GM19455 (cell line): ENCODE measurements around the gene AMER2.

Source experiments
- ATAC-seq: cut with Tn5 transposase; IDR thresholded peaks from one replicate; pipeline ENCODE4 v1.9.1; 2021; ENCODE audit not compliant: unreplicated experiment

The AMER2 gene, protein sequence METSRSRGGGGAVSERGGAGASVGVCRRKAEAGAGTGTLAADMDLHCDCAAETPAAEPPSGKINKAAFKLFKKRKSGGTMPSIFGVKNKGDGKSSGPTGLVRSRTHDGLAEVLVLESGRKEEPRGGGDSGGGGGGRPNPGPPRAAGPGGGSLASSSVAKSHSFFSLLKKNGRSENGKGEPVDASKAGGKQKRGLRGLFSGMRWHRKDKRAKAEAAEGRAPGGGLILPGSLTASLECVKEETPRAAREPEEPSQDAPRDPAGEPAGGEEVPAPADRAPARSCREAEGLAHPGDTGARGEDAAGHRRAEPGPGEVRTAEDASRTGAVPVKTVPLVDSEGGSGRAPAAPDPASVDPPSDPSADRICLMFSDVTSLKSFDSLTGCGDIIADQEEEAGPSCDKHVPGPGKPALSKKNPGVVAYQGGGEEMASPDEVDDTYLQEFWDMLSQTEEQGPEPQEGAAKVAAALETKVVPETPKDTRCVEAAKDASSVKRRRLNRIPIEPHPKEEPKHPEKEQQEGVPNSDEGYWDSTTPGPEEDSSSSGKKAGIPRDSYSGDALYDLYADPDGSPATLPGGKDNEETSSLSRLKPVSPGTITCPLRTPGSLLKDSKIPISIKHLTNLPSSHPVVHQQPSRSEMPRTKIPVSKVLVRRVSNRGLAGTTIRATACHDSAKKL

DNA sequence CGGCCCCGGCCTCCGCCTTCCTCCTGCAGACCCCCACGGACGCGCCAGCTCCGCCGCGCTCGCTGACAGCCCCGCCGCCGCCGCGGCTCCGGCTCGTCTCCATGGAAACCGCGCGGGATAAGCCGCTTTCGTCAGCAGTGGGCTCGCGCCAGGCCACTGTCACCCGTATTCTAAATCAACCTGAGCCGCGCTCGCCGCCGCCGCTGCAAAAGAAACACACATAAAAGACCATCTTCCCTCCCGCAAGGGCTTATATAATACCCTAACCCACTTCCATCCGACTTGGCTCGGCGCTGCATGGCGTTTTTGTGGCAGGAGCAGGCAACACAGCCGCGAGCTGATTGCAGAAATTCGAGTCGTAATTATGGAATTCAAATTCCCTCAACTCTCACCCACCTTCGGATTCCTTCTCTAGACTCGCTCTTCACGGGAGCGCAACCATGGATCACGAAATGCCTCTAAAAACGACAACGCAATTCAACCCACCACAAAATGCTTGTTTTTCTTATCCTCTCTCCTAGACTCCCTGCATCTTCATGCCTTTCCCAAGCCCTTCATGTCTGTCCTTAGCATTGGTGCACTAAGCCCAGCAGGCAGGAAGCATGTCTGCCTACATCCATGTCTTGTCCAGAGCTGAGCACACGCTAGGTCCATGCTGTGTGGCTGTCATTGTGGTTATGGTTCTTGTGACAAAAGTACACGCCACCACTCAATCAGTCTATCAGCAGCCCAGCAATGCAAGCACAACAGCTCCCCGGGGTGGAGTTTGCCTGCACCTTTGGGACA is at the start of gene AMER2:
Gene AMER2 (minus strand): TSS at position 772 of the 786 bp plus-strand sequence. CDS start 669 bp downstream, at position 103.
- no peak for ATAC-seq

DNA sequence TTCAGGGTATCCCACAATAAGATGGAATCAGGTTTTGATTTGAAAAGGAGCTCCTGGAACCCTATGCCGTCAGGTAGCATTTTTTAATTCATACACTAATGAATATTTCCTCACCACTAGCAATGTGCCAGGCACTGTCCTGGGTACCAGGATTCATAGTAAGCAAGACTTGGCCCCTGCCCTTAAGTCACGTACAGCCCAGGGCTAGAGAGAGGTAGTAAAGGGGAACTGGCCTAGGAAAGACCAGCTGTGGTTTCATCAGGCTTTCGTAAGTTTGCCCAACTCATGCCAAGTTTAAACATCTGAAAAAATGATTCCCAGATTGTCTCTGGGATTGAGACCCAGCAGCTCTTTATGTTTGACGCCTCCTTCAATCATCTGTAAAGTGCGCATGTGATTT is 45.9 kb upstream of the AMER2 start:
- no peak for ATAC-seq

DNA sequence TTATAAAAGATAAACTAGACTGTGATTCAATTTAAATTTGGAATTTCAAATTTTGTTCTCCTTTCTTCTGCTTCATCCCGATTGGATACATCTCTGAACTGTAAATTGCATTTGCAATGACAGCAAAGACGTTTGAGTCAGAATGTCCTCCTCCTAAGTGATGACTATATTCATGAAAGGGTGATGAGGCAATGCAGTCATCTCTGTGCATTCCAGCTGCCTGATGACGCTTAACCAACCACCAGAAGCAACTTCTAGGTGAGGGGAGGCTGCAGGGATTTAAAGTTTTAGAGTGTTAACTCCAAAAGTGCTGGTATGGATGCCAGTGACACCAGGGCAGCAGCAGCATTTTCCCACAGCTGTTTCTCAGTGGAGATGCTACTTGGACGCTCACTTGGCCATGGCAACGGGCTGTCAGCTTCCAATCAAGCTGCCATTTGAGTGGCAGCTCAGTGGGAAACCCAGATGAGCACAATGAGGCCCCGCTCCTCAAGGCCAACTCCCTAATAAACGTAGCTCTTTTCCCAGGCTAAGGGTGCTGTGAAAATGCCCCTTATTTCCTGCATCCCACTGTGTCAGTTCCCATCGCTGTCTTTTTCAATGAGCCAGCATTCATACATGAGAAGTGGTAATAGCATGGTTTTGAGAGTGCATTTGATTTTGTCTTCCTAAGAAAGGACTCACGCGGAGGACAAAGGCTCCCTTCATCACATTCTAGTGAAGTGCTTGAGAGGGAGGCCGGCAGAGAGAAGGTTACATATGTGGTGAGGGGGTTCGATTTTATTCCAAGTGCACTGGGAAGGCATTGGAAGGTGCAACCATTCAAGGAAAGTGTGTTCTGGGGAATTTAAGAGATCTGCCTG is 45.2 kb upstream of the AMER2 start:
- ATAC-seq: no peak

DNA sequence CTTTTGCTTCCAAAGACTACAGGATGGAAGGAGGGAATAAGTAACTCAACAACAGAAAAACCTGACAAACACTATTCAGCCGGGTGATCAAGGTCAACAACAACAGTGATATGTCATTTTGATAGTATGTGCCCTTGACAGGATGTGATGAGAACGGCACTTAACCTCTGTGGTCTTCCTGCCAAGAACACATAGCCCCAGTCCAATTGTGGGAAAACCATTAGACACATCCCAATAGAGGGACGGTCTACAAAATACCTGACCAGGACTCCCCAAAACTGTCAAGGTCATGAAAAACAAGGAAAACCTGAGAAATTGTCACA is 43.1 kb upstream of the AMER2 start:
- no peak for ATAC-seq

DNA sequence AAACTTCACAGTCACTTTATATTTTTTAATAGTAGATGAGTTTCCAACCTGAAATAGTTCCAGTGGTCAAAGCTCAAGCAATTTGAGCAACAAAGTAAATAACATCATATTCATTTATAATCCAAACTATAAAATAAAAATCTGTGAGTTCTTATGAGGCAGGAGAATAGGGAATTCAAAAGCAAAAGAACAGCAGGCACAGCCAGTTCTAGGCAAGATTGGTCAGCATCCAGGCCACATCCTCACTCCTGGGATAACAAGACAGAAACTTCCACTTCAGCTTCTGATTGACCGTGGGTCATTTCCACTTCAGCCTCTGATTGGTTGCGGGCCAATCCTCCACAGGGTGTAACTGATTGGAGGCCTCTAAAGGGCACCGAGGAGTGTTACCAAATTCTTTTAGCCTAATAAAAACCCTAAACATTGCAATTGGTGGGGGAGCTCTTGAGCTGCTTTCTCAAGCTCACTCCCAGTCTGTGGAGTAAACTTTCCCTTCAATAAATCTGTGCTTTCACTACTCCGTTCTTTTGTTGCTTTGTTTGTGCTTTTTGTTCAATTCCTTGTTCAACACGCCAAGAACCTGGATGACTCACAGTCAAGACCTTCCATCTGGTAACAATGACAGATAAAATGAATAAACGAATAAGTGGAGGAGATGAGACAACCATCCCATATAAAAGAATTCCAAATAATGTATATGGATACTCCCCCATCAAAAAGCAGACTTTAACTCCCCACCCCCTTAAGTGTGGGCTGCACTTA is 42.6 kb upstream of the AMER2 start:
- no peak for ATAC-seq

DNA sequence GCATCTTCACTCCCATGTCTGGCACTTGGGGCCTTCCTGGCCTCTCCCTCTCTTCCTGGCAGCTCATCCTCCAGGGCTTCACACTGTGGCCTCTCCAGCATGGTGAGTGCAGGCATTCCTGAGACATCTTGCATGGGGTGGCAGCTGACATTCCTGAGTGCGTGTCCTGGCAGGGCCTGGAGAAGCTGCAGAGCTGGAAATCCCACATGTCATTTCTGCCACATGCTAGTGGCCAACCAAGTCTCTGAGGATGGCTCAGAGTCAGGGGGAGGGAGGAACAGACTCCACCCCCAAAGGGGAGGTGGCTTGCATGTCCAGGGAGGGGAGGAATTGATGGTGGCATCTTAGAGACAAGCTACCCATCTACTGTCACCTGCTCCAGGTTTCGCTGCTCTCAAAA is 41.6 kb upstream of the AMER2 start:
- ATAC-seq: no peak

DNA sequence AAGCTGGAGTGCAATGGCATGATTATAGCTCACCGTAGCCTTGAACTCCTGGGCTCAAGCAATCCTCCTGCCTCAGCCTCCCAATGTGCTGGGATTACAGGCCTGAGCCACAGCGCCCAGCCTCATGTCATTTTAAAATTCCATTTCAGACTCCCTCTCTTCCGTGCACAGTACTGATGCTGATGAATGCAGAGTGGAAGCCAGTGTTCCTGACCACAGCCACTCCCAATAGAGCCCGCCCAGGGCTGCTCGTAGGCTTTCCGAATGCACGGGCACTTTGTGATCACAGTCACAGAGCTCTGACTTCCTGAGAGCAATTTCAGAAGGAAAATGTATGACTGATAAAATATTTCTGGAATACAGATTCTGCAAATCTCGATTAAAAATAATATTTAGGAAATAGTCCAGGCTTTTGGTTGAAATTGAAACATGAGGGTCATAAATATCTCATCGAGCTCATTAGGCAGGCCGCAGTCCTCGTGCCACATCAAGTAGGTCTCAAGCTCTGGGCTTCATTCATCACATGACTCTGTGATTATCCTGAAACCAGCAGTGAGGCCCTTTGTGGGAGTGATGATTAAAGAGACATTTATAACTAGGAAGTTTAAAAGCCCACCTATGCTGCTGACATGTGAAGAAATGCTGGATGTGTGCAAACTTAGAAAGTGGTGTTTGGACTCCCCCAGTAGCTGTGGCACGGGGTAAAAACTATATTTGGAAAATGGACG is 38.9 kb upstream of the AMER2 start:
- no peak for ATAC-seq

DNA sequence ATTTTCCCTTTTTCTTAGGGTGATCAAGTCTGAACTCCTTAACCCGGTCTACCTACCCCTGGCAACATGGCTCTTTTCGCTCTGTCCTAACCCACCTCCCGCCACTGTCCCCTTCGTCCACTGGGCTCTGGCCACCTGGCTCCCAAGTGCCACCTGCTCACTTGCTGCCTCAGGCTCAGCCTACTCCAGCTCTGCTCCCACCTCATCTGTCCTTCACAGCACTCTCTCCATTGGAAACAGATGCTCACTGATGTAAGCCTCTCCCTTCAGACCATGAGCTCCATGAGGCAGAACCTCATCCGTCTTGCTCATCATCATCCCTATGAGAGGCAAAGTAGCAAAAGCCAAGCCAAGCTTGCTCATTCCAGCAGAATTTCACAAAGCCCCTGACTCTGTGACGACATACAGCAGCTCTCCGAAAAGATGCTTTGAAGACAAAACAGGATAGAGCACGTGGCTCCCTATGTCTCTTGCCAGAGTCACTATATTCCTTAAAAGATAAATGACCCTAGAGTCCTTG is 35.3 kb upstream of the AMER2 start:
- ATAC-seq: no peak

DNA sequence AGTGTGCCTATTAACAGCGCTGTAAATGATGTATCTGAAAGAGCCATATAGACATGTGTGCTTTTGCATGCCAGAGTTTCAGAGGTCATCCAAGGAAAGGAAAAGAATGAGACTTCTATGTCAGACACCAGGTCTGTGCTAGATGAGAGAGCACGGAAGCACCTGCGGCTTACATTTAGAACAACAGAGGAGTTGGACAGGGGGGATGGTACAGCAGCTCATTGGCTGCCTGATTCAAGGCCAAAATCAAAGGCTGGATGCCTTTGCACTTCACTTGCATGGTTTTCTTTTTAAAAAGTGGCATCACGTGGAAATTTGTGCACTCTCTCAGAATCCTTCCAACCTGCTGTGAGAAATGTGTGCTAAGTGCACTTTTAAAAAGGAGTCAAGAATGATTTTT is 32.8 kb upstream of the AMER2 start:
- ATAC-seq: no peak

DNA sequence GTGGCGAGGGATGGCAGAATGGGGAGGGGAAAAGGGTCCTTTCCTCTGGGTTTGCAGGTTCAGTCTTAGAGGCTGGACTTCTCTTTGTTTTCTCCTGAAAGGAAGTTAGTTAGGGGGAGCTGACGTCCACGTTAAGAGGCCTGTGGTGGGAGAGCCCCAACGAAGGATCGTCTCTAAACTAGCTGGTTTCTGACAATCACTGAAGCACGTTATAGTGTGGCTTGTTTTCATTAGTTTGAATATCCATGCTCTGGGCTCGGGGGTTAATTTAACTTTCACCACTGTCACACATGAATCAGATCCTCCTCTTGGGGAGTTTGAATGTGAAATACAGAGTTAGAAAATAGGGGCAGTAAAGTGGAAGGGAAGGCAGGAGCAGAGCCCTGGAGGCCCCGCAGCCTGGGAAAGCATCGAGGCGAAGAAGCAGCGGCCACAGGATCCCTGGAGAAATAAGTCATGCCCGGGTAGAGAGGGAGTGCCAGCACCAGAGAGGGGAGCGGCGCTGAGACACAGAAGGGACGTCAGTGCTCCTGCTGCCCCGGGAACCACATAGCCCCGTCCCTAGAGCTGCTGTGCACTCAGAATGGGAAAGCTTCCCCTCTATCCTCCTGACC is 31.1 kb upstream of the AMER2 start:
- no peak for ATAC-seq

DNA sequence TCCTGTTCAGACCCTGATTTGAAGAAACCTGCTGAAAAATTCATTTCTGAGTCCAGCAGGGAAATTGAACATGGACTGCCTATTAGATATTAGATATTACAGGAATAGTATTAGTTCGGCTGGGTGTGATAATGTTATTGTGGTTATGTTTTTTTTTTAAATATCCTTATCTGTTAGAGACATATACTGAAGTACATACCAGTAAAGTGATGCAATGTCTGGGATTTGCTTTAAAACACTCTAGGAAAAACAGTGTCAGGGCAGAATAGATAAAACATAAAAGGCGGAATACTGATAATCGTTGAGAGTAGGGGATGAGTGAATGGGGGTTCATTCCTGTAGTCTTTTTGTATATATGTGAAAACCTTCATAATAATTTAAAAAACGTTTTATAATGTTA is 28.7 kb upstream of the AMER2 start:
- no peak for ATAC-seq

DNA sequence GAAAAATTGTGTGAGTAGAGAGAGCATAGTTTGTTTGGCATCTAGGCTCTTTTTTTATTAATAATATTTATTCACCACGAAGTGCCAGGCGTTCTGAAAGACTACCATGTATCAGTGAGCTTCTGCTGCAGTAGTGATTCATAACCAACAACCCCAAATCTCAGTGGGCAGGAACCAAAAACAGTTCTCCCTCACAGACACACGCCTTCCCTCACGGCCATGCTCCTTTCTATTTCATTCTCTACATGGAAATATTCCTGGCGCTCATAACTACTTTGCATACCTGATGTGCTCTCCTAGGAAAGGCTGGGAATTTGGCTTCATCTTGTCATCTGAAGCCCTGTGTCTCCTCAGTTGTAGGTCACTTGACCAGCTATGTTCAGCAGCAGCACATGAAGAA is 26.6 kb upstream of the AMER2 start:
- no peak for ATAC-seq

DNA sequence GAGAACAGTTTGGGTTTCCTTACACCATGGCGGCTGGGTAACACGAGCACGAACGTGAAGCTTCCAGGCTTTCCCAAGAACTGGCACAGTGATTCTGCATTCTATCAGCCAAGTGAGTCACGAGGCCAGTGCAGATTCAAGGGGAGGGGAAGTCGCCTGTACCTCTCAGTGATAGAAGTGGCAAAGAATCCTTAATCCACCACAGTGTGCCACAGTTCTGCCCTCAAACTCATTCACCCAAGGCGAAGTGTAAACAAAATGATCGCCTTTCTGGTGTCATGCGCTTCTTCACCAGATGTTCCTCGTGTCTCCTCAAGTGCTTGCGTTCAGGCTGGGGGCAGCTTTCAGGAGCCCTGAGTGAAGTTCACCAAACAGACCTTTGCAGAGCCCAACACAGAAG is 24.9 kb upstream of the AMER2 start:
- no peak for ATAC-seq

DNA sequence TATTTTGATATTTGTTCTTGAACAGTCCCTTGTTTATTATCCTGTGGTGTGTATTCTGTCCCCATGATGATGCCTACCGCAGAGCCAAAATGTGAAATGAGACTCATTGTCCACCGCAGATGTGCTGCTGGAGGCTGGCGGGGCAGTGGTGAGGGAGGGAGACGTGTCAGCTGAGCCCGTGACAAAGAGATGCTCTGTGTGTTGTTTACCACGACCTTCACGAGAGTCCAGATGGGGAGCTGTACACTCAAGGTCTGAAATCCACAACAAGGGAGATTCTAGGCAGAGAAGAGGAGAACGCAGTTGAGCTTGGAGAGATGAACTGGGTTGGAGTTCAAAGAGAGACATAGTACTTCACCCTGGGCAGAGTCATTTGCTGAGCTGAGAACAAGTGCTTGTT is 20.8 kb upstream of the AMER2 start:
- ATAC-seq: no peak

DNA sequence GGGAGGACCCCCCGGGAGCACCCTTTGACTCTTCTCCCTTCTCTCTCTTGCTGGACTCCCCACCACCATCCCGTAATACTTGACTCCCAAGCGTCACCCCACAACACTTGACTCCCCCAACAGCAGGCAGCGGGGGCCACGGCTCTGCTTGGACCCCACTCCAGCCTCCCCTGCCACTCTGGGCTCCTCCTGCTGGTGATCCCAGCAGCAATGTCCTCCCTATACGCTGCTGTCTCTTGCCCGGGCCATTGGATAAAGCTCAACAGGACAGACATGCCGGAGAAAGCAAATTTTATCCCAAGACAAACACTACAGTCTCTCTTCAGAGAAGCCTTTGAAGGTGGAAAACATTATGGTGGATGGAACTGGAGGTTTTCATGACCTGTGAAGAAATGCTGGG is 20.4 kb upstream of the AMER2 start:
- ATAC-seq: no peak

DNA sequence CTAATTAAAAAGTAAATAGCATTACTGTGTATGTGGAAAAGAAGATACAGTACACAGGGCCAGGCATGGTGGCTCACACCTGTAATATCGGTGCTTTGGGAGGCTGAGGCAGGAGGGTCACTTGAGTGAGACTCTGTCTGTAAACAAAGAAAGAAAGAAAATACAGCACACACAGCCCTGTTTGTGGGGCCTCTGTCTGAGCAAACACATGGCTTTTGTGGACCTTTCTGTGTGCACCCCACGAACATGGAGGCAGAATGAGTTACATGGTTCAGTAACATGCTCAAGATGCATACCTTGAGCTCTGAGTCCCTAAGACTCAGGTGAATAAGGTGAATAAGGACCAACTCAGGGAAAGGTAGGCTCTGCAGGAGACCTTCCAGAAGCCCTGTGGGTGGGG is 20.0 kb upstream of the AMER2 start:
- ATAC-seq: no peak

DNA sequence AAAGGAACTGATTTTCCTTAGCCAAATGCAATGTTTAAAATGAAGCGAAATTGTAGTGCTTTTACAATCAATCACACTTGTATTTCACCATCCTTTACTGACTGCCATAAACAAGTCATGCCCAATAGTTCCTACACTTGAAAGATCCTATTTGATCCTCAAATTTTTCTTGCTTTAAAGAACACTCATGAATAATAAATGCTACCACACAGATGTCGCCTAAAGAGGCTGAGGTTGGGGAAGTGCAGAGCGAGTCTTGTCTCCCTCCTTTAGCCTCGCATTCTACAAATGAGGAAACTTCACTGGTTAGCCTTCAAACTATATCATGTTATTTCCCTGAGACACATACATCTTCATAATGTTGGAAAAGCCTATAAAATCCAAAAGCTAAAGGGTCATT is 18.7 kb upstream of the AMER2 start:
- no peak for ATAC-seq

DNA sequence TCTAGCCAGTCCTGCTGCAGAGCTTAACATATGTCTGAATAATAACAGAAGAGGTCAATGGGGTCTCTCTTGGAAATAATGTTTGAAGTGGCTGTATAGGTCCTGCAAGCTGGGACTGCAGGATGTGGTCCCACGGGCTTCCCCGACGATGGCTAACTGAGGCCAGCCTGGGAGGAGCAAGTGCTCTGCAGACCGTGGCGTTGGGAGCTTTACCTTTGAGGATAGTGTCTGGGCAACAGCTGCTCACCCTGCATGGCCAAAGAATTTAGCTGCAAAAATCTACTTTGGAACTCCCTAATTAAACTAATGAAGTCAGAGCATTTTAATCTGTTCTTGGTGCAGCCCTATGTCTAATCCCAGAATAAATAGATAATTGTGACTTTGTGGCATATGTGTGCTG is 18.2 kb upstream of the AMER2 start:
- ATAC-seq: no peak

DNA sequence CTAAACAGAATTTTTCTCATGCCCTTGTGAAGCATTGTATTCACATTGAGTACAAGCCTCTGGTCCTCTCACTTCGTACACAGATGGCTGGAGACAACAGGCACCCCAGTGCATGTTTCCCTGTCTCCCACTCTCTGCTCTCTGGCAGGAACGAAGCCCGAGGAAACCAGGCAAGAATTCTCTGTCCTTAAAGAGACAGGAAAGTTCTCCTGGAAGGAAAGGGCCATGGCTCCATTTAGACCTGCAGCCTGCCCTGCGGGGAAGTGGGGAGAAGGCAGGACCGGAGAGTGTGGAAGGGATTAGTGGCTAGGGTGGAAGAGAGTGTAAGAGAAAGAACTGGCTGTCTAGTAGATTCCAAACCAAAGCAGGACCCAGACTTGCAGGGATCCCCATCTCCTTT is 15.5 kb upstream of the AMER2 start:
- no peak for ATAC-seq
